H9 (cell line): ENCODE measurements around the gene IQGAP2. TPM values are rescaled to one million over a fixed set of nuclear protein-coding genes. Genes with fewer than 3 reads are reported as not detected.
A peak's percentile ranks its signal among the peaks of the same experiment; 100 is the strongest.

Experiments used
- DNase-seq: peaks from one replicate; pipeline ENCODE4 v3.0.0-alpha.2; 2017
- H2AFZ ChIP-seq: one replicate; pipeline ENCODE4 v1.6.1; 2013; ENCODE audit warnings: mild to moderate bottlenecking, low read length, control low read depth, moderate library complexity
- H2AK5ac ChIP-seq: 2 replicates; pipeline ENCODE4 v1.6.1; 2013; ENCODE audit warnings: low read length, control low read depth, mixed read lengths; ENCODE audit not compliant: insufficient read length
- H2BK120ac ChIP-seq: one replicate; pipeline ENCODE4 v1.6.1; 2013; ENCODE audit warnings: low read depth, mild to moderate bottlenecking, low read length, control low read depth, inconsistent platforms; ENCODE audit not compliant: poor library complexity, severe bottlenecking
- H2BK12ac ChIP-seq: 2 replicates; pipeline ENCODE4 v1.6.1; 2013; ENCODE audit warnings: low read length, control low read depth, mixed read lengths, low read depth; ENCODE audit not compliant: insufficient read length
- H2BK15ac ChIP-seq: 2 replicates; pipeline ENCODE4 v1.6.1; 2013; ENCODE audit warnings: low read depth, low read length, control low read depth
- H2BK20ac ChIP-seq: one replicate; pipeline ENCODE4 v1.6.1; 2013; ENCODE audit warnings: low read depth, mild to moderate bottlenecking, low read length, control low read depth, inconsistent platforms; ENCODE audit not compliant: poor library complexity, severe bottlenecking
- H2BK5ac ChIP-seq: 2 replicates; pipeline ENCODE4 v1.6.1; 2013; ENCODE audit warnings: low read length, control low read depth, mixed read lengths; ENCODE audit not compliant: insufficient read length
- H3K14ac ChIP-seq: 2 replicates; pipeline ENCODE4 v1.6.1; 2013; ENCODE audit warnings: low read length, control low read depth; ENCODE audit not compliant: insufficient read depth
- H3K18ac ChIP-seq: 2 replicates; pipeline ENCODE4 v1.6.1; 2013; ENCODE audit warnings: low read depth, mild to moderate bottlenecking, mixed read lengths, low read length, control low read depth; ENCODE audit not compliant: insufficient read length
- H3K23ac ChIP-seq: 2 replicates; pipeline ENCODE4 v1.6.1; 2013; ENCODE audit warnings: low read length, control low read depth, mixed read lengths, low read depth; ENCODE audit not compliant: insufficient read length
- H3K23me2 ChIP-seq: 2 replicates; pipeline ENCODE4 v1.6.1; 2013; ENCODE audit warnings: low read depth, mild to moderate bottlenecking, mixed read lengths, low read length, control low read depth; ENCODE audit not compliant: insufficient read length, poor library complexity, severe bottlenecking
- H3K27ac ChIP-seq: 2 replicates; pipeline ENCODE4 v1.5.1; 2013; ENCODE audit warnings: low read length, control low read depth, mixed read lengths, low read depth; ENCODE audit not compliant: insufficient read length
- H3K27me3 ChIP-seq: 2 replicates; pipeline ENCODE4 v1.6.1; 2013; ENCODE audit warnings: low read length, control low read depth, inconsistent platforms; ENCODE audit not compliant: insufficient read depth
- H3K4ac ChIP-seq: 2 replicates; pipeline ENCODE4 v1.6.1; 2013; ENCODE audit warnings: low read depth, mild to moderate bottlenecking, control low read depth, inconsistent platforms, low read length, moderate library complexity
- H3K4me1 ChIP-seq: 2 replicates; pipeline ENCODE4 v1.6.1; 2013; ENCODE audit warnings: low read length, control low read depth, inconsistent platforms; ENCODE audit not compliant: insufficient read depth
- H3K4me2 ChIP-seq: 2 replicates; pipeline ENCODE4 v1.6.1; 2013; ENCODE audit warnings: low read length, control low read depth, mixed read lengths; ENCODE audit not compliant: insufficient read length, insufficient read depth
- H3K56ac ChIP-seq: 2 replicates; pipeline ENCODE4 v1.6.1; 2013; ENCODE audit warnings: low read depth, mild to moderate bottlenecking, mixed read lengths, low read length, control low read depth; ENCODE audit not compliant: insufficient read length
- H3K79me1 ChIP-seq: 2 replicates; pipeline ENCODE4 v1.6.1; 2013; ENCODE audit warnings: low read depth, mild to moderate bottlenecking, moderate library complexity, low read length, control low read depth, inconsistent platforms; ENCODE audit not compliant: insufficient read depth, poor library complexity, severe bottlenecking
- H3K79me2 ChIP-seq: 2 replicates; pipeline ENCODE4 v1.6.1; 2013; ENCODE audit warnings: low read length, control low read depth, inconsistent platforms; ENCODE audit not compliant: insufficient read depth
- H3K9ac ChIP-seq: 2 replicates; pipeline ENCODE4 v1.6.1; 2013; ENCODE audit warnings: low read length, control low read depth, mixed read lengths; ENCODE audit not compliant: insufficient read length; ENCODE audit errors: extremely low read depth
- H3K9me3 ChIP-seq: one replicate; pipeline ENCODE4 v1.6.1; 2013; ENCODE audit warnings: low read depth, low read length, inconsistent platforms; ENCODE audit not compliant: control insufficient read depth
- H3T11ph ChIP-seq: one replicate; pipeline ENCODE4 v1.6.1; 2013; ENCODE audit warnings: mild to moderate bottlenecking, low read length, control low read depth, inconsistent platforms
- H4K20me1 ChIP-seq: one replicate; pipeline ENCODE4 v1.6.1; 2013; ENCODE audit not compliant: control insufficient read depth, insufficient read length, insufficient read depth
- H4K5ac ChIP-seq: 2 replicates; pipeline ENCODE4 v1.6.1; 2013; ENCODE audit warnings: low read depth, mild to moderate bottlenecking, mixed read lengths, low read length, control low read depth; ENCODE audit not compliant: insufficient read length
- H4K8ac ChIP-seq: replicated peaks from 2 replicates; pipeline ENCODE4 v1.6.1; 2013; ENCODE audit warnings: low read length, control low read depth, mixed read lengths, low read depth; ENCODE audit not compliant: insufficient read length
- H4K91ac ChIP-seq: 2 replicates; pipeline ENCODE4 v1.6.1; 2013; ENCODE audit warnings: low read depth, mild to moderate bottlenecking, moderate library complexity, mixed read lengths, low read length, control low read depth; ENCODE audit not compliant: insufficient read length
- H3K27ac Mint-ChIP-seq, 3 experiments: 2 replicates in 2 of 3; 3 replicates in 1 of 3; pipeline ENCODE4 v1.8.0; 2020 to 2021; ENCODE audit warnings: mixed read lengths in 3 of 3, mild to moderate bottlenecking in 1 of 3, moderate library complexity in 1 of 3
- H3K27me3 Mint-ChIP-seq: 2 replicates; pipeline ENCODE4 v1.8.0; 2021; ENCODE audit warnings: low read depth, mild to moderate bottlenecking, moderate library complexity, mixed read lengths
- H3K36me3 Mint-ChIP-seq, 3 experiments: 2 replicates in 2 of 3; 3 replicates in 1 of 3; pipeline ENCODE4 v1.8.0; 2020 to 2021; ENCODE audit warnings: low read depth in 3 of 3, mixed read lengths in 3 of 3; ENCODE audit not compliant: insufficient read depth in 1 of 3
- H3K4me1 Mint-ChIP-seq, 2 experiments: 2 replicates each; pipeline ENCODE4 v1.8.0; 2020; ENCODE audit warnings: mixed read lengths in 2 of 2
- H3K4me3 Mint-ChIP-seq, 2 experiments: 2 replicates in 1 of 2; 3 replicates in 1 of 2; pipeline ENCODE4 v1.8.0; 2020 to 2021; ENCODE audit warnings: mild to moderate bottlenecking in 2 of 2, mixed read lengths in 2 of 2, moderate library complexity in 1 of 2
- H3K9me3 Mint-ChIP-seq, 2 experiments: 2 replicates in 1 of 2; 3 replicates in 1 of 2; pipeline ENCODE4 v1.8.0; 2020; ENCODE audit warnings: mild to moderate bottlenecking in 2 of 2, mixed read lengths in 2 of 2, moderate library complexity in 1 of 2
- WGBS: extraction: QIAGEN DNeasy Blood & Tissue Kit; methylation state at CpG from one replicate; pipeline ENCODE4 v1.1.7; 2013; ENCODE audit warnings: missing lambda C conversion rate, low lambda C conversion rate, mixed read lengths; ENCODE audit not compliant: insufficient read length; ENCODE audit errors: extremely low coverage; 5-methylcytosine and 5-hydroxymethylcytosine counted together
- total RNA-seq: library from RNA; stranded (reverse); gene quantifications from 2 replicates; pipeline ENCODE4 v1.2.1, GENCODE V29; 2021
- TF ChIP-seq, protein P1 (sequence below): fragments of 200-600 bp; sonication (generic); conservative IDR thresholded peaks from 3 replicates; pipeline ENCODE4 v1.8.0; 2021; ENCODE audit warnings: antibody characterized with exemption, mild to moderate bottlenecking

Gene IQGAP2
- total RNA-seq, 1 experiment from 2014 or later: 22.5 TPM

DNA sequence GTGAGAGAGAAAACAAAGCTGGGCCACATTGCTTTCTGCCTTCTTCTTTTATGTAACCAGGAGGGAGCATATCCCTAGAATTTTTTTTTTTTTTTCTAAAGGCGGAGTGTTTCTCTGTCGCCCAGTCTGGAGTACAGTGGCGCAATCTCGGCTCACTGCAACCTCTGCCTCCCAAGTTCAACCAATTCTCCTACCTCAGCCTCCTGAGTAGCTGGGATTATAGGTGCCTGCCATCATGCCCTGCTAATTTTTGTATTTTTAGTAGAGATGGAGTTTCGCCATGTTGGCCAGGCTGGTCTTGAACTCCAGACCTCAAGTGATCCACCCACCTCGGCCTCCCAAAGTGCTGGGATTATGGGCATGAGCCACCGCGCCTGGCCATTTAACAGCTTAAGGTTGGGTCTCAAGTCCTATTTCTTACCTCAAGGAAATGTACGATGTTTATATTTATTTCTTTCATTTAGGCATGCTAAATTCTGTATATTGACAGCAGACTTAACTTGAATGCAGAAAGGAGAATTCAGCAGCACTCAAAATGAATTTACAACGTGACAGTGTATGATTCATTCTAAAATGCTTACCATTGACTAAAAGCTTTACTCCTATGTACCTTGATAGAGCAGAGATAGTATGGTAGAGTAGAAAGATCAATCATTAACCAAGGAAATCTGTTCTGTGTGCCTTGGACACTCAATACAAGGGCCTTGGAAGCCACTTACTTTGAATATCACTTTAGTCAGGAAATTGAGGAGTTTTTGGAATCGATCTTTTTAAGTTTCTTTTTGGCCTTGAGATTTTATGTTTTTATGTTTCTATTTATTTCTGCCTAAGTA lies 119.2 kb downstream of the IQGAP2 start:
- Histone ChIP-seq H3K14ac (no peak overlapping the region), H4K5ac (no peak overlapping the region), H3K27ac (no peak overlapping the region), H2BK5ac (no peak overlapping the region), H4K20me1 (no peaks in the 10 kb centered on the region), H3K79me2 (no peaks in the 10 kb centered on the region; the same call in 1 of the 2 replicates), H2AFZ (no peak overlapping the region), H3K9ac (no peak overlapping the region), H3K4ac (no peak overlapping the region), H3K4me2 (no peak overlapping the region), H3K18ac (no peak overlapping the region), H2BK20ac (no peak overlapping the region), H3K23me2 (peaks cover 5% of the 10 kb centered on the region), H3K9me3 (no peaks in the 10 kb centered on the region), H3K23ac (no peak overlapping the region), H4K91ac (no peak overlapping the region), H2BK120ac (no peak overlapping the region), H2BK15ac (no peak overlapping the region), H3K4me1 (peaks cover 26% of the 10 kb centered on the region), H3K27me3 (no peaks in the 10 kb centered on the region), H2BK12ac (no peak overlapping the region), H3K79me1 (peaks cover 3% of the 10 kb centered on the region), H4K8ac (no peak overlapping the region), H3T11ph (no peak overlapping the region), H2AK5ac (no peak overlapping the region), H3K56ac (no peak overlapping the region)
- TF ChIP-seq, protein P1, sequence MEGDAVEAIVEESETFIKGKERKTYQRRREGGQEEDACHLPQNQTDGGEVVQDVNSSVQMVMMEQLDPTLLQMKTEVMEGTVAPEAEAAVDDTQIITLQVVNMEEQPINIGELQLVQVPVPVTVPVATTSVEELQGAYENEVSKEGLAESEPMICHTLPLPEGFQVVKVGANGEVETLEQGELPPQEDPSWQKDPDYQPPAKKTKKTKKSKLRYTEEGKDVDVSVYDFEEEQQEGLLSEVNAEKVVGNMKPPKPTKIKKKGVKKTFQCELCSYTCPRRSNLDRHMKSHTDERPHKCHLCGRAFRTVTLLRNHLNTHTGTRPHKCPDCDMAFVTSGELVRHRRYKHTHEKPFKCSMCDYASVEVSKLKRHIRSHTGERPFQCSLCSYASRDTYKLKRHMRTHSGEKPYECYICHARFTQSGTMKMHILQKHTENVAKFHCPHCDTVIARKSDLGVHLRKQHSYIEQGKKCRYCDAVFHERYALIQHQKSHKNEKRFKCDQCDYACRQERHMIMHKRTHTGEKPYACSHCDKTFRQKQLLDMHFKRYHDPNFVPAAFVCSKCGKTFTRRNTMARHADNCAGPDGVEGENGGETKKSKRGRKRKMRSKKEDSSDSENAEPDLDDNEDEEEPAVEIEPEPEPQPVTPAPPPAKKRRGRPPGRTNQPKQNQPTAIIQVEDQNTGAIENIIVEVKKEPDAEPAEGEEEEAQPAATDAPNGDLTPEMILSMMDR: no peak
- Mint-ChIP-seq H3K27ac (peak overlapping the region in 2 of 3 experiments; percentile 57 to 91; a peak in 4 of 7 replicates), H3K9me3 (peaks cover 11 to 16% of the 10 kb centered on the region in 2 experiments), H3K27me3 (no peaks in the 10 kb centered on the region; the same call in 1 of the 2 replicates), H3K36me3 (peaks cover 6 to 17% (median 7%) of the 10 kb centered on the region in 3 experiments; a peak in 6 of 7 replicates), H3K4me1 (peaks cover 45 to 55% of the 10 kb centered on the region in 2 experiments), H3K4me3 (no peak overlapping the region; a peak in 1 of 5 replicates)
- WGBS: no CpG with 5 or more reads among the region's 11 CpGs
- DNase-seq: no peak
